HG02885 (cell line): ENCODE measurements around the gene TRPC3.
A peak's percentile ranks its signal among the peaks of the same experiment; 100 is the strongest.

ENCODE experiments used
- ATAC-seq: cut with Tn5 transposase; IDR thresholded peaks from one replicate; pipeline ENCODE4 v1.9.1; 2021; ENCODE audit warnings: mild to moderate bottlenecking; ENCODE audit not compliant: unreplicated experiment, poor library complexity

The TRPC3 gene

GRCh38 chr4:121951521-121952110 is at the start of gene TRPC3:
Gene TRPC3, minus strand, starts transcription at chr4:121952060. Its CDS starts 380 bp downstream, at chr4:121951680.
- ATAC-seq = peak; percentile 38

- ATAC-seq = no peak
Observed at GRCh38 chr4:122000849-122001248, 49.0 kb upstream of the TRPC3 start.

DNA sequence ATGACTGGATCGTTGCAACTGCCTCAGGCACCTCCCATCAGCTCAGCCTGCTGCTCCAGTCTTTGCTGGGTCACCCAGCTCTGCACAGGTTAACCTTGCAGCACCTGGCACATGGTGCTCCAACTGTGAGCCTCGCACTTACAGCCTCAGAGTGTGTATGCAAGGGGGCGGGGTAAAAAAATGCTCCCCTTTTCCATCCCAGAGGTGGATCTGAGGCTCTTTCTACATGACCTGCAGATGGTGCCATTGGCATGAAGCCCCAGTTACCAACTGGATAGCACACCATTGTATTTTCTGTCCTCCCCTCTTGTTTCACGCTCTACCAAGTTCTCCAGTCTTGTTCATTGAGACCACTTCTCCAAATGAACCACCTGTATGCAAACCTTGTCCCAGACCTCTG is 46.2 kb upstream of the TRPC3 start:
- no peak for ATAC-seq

GRCh38 chr4:121995790-121996537 is 44.1 kb upstream of the TRPC3 start:
- ATAC-seq = no peak

- ATAC-seq = no peak
Observed at GRCh38 chr4:121991968-121992367, 40.1 kb upstream of the TRPC3 start.

DNA sequence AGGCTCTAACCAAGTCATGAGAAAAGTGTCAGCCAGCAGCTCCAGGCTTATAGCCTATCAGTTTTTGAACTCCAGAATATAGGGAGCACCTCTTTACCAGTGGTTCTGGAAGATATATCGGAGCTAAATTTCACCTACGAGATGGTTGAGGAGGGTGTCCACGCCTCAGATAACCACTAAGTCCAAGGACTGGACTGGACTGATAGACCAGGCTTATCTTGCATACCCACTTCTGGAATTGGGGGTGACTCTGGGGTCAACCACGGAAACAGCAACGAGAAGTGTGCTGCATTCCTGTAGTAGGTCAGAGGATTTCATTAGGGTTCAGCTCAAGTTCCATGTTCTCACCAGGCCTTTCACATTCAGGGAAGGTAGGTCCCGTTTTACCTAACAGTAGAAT is 38.6 kb upstream of the TRPC3 start:
- no peak for ATAC-seq

GRCh38 chr4:121989715-121990114 is 37.9 kb upstream of the TRPC3 start:
- no peak for ATAC-seq

GRCh38 chr4:121988950-121989349 is 37.1 kb upstream of the TRPC3 start:
- ATAC-seq = no peak

DNA sequence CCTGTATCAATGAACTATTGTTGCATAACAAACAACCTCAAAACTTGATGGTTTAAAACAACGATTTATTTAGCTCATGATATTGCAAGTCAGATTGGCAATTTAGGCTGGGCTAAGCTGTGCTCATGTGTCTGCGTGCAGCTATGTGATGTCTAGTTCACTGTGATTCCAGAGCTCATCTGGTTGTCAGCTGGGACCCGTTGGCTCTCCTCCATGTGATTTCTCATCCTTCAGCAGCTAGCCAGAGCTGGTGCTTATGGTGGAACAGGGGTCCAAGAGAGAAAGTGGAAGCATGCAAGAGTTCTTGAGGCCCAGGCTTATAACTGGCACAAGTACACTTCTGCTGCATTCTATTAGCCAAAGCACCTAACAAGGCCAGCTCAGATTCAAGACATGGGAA is 28.8 kb upstream of the TRPC3 start:
- no peak for ATAC-seq

GRCh38 chr4:121978172-121978516 is 26.3 kb upstream of the TRPC3 start:
- ATAC-seq = peak; percentile 27

GRCh38 chr4:121977251-121978171 is 25.7 kb upstream of the TRPC3 start:
- ATAC-seq = peak; percentile 91

GRCh38 chr4:121975784-121976183 is 23.9 kb upstream of the TRPC3 start:
- no peak for ATAC-seq

DNA sequence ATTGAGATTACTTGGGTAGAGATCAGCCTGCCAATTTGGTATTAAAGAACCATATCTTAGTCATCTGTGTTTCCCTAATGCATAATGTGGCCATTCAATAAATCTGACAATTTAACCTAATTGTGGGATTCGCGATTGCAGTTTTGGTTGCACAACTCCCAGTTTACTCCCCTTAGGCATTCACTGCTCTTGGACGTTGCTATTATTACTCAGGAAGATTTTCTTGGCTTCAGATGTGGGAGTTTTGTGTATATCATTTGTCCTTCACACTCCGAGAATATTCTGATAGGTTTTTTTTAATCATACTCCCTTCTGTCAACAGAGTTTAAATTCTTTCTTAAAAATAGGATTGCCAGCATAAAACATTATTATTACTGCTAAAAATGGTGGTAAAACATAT is 22.0 kb upstream of the TRPC3 start:
- ATAC-seq = no peak

DNA sequence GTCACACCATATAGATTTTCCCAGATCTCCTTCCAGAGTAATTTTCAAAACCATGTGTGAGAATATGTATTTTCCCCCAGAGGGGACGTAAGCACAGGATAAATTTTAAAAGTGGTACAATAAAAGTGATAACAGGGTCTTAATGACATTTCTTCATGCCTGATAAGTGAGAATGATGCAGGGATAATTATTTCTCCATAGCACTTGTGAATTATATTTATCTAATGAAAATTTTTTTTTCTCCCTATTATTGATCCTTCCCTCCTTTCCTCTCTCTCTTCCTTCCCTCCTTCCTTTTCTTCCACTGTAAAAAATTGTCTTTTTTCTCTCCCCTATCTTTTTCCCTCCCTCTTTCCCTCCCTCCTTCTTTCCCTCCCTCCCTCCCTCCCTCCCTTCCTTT is 17.0 kb upstream of the TRPC3 start:
- no peak for ATAC-seq

- ATAC-seq = no peak
Observed at GRCh38 chr4:121964958-121965357, 13.1 kb upstream of the TRPC3 start.

DNA sequence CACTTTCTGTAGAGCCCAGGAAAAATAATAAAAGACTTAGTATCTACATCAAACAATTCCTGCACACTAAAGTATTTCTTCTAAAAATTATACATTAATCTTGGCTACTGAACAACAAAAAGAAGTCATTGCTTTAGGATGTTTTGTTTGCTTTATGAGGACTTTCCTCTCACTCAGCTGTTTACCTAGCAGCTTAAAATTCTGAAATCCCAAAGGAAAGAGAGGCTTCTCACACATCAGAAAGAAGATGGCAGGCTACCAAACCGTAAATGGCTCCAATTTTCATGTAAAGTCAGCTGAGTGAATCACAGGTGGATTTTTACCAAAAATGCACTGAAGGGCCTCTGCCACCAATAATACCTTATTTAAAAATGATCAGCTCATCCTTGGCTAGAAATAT is 9.0 kb upstream of the TRPC3 start:
- no peak for ATAC-seq

DNA sequence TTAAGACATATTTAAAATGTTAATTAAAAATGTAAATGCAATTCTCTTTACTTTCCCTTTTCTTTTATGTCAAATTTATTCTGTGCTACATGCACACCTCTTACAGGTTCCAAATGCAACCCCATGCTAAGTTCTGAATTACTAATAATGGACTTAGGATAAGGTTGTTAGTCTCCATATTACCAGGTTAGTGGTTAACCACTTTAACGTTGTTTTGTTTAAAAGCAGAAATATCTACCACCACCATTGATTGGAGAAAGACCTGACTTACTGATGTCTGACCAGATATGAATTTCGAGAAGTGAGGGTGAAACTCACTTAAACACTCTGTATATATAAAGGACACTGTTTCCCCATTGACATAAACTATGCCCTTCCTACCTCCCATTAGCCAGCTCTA is 6.9 kb upstream of the TRPC3 start:
- ATAC-seq = no peak

GRCh38 chr4:121957266-121957665 is 5.4 kb upstream of the TRPC3 start:
- ATAC-seq = no peak

- ATAC-seq = no peak
Observed at GRCh38 chr4:121953860-121954259, 2.0 kb upstream of the TRPC3 start.

- no peak for ATAC-seq
Observed at GRCh38 chr4:121952290-121952689, 430 bp upstream of the TRPC3 start.
